SK-N-SH (cell line): ENCODE results near the gene MRPL43. TPM values are rescaled to one million over a fixed set of nuclear protein-coding genes. Genes with fewer than 3 reads are reported as not detected.
A peak's percentile ranks its signal among the peaks of the same experiment; 100 is the strongest.

Experiments used
- CTCF ChIA-PET: fragments of 300-600, 350-600 bp; formaldehyde crosslinking; extraction: SDS; loops from one replicate; lab custom pipeline; 2021; lab: Yijun Ruan, JAX
- POLR2A ChIA-PET: fragments of 350-600 bp; sonication (Branson Sonifier 250); formaldehyde crosslinking; extraction: SDS; loops from one replicate; lab custom pipeline; 2020; ENCODE audit warnings: antibody characterized with exemption, inconsistent platforms; lab: Yijun Ruan, JAX
- DNase-seq: peaks from one replicate; pipeline ENCODE4 v3.0.0; 2012
- H2AFZ ChIP-seq: fragments of 200-600 bp; sonication (generic); 2 replicates; pipeline ENCODE4 v1.8.1; 2016; ENCODE audit warnings: antibody characterized with exemption, mild to moderate bottlenecking, low read depth
- H3F3A ChIP-seq: fragments of 200-600 bp; sonication (generic); replicated peaks from 2 replicates; pipeline ENCODE3; 2016; ENCODE audit warnings: antibody characterized with exemption, mild to moderate bottlenecking; ENCODE audit not compliant: insufficient read depth
- H3K27ac ChIP-seq, 2 experiments: fragments of 200-500 bp in 1 of 2; fragments of 200-600 bp in 1 of 2; sonication (Bioruptor generic) in 1 of 2; sonication (generic), shearing (Covaris generic) in 1 of 2; 2 replicates each; pipeline versions ENCODE4 v1.5.1 to v1.6.1; 2014 to 2016; ENCODE audit warnings: low read depth in 2 of 2, inconsistent platforms in 1 of 2, low read length in 1 of 2, mild to moderate bottlenecking in 1 of 2, mixed read lengths in 1 of 2
- H3K27me3 ChIP-seq: fragments of 200-600 bp; sonication (generic), shearing (Covaris generic); 2 replicates; pipeline ENCODE4 v1.6.1; 2016; ENCODE audit warnings: mixed run types; ENCODE audit not compliant: insufficient read depth
- H3K36me3 ChIP-seq, 2 experiments: fragments of 200-500 bp in 1 of 2; fragments of 200-600 bp in 1 of 2; sonication (Bioruptor generic) in 1 of 2; sonication (generic) in 1 of 2; replicated peaks in 1 of 2; 2 replicates each; pipeline versions ENCODE3 to v1.5.1; 2014 to 2016; ENCODE audit warnings: low read length in 1 of 2, mild to moderate bottlenecking in 1 of 2; ENCODE audit not compliant: insufficient read depth in 2 of 2, control insufficient read depth in 1 of 2
- H3K4me1 ChIP-seq, 2 experiments: fragments of 200-500 bp in 1 of 2; fragments of 200-600 bp in 1 of 2; sonication (Bioruptor generic) in 1 of 2; sonication (generic), shearing (Covaris generic) in 1 of 2; 2 replicates each; pipeline versions ENCODE4 v1.5.1 to v1.6.1; 2014 to 2016; ENCODE audit warnings: low read depth in 1 of 2, low read length in 1 of 2, mixed run types in 1 of 2; ENCODE audit not compliant: insufficient read depth in 2 of 2, control insufficient read depth in 1 of 2
- H3K4me2 ChIP-seq: fragments of 200-600 bp; sonication (generic), shearing (Covaris generic); 2 replicates; pipeline ENCODE4 v1.6.1; 2017; ENCODE audit warnings: mixed run types
- H3K4me3 ChIP-seq, 2 experiments: fragments of 200-500 bp in 1 of 2; fragments of 200-600 bp in 1 of 2; sonication (Bioruptor generic) in 1 of 2; sonication (generic), shearing (Covaris generic) in 1 of 2; 2 replicates each; pipeline versions ENCODE4 v1.5.1 to v1.8.1; 2014 to 2016; ENCODE audit warnings: low read depth in 2 of 2, inconsistent platforms in 1 of 2, low read length in 1 of 2, mild to moderate bottlenecking in 1 of 2, mixed read lengths in 1 of 2, moderate library complexity in 1 of 2
- H3K79me2 ChIP-seq: fragments of 200-600 bp; sonication (generic); 2 replicates; pipeline ENCODE4 v1.8.1; 2017; ENCODE audit warnings: mild to moderate bottlenecking; ENCODE audit not compliant: insufficient read depth
- H3K9ac ChIP-seq: fragments of 200-600 bp; sonication (generic); 2 replicates; pipeline ENCODE4 v1.6.1; 2017; ENCODE audit warnings: mixed run types
- H3K9me2 ChIP-seq: fragments of 200-600 bp; sonication (generic); 2 replicates; pipeline ENCODE4 v1.6.1; 2017; ENCODE audit warnings: mixed run types
- H3K9me3 ChIP-seq: fragments of 200-600 bp; sonication (generic); 2 replicates; pipeline ENCODE4 v1.6.1; 2017; ENCODE audit warnings: mixed run types, mild to moderate bottlenecking, moderate library complexity
- H4K20me1 ChIP-seq: fragments of 200-600 bp; sonication (generic); 2 replicates; pipeline ENCODE4 v1.6.1; 2017; ENCODE audit warnings: mild to moderate bottlenecking, mixed run types; ENCODE audit not compliant: insufficient read depth
- ELF1 ChIP-seq: IDR thresholded peaks from 2 replicates; pipeline ENCODE4 v1.4.0; 2012
- EP300 ChIP-seq, 2 experiments: IDR thresholded peaks; 2 replicates each; pipeline versions ENCODE4 v1.4.0 to v1.6.1; 2012; ENCODE audit warnings: borderline replicate concordance in 1 of 2, low read depth in 1 of 2, low read length in 1 of 2
- IRF3 ChIP-seq: fragments of 150-350 bp; IDR thresholded peaks from 2 replicates; pipeline ENCODE4 v1.6.1; 2016; ENCODE audit warnings: mild to moderate bottlenecking, low read depth, low read length
- NFIC ChIP-seq: IDR thresholded peaks from 2 replicates; pipeline ENCODE4 v1.4.0; 2012; ENCODE audit warnings: borderline replicate concordance
- POLR2AphosphoS5 ChIP-seq: IDR thresholded peaks from 2 replicates; pipeline ENCODE4 v1.6.1; 2012; ENCODE audit warnings: low read depth, low read length
- RCOR1 ChIP-seq: fragments of 150-350 bp; IDR thresholded peaks from 2 replicates; pipeline ENCODE4 v1.6.1; 2017; ENCODE audit warnings: antibody characterized with exemption, low read length
- TCF12 ChIP-seq: IDR thresholded peaks from 2 replicates; pipeline ENCODE4 v1.4.0; 2012
- USF1 ChIP-seq: IDR thresholded peaks from 2 replicates; pipeline ENCODE4 v1.4.0; 2012; ENCODE audit warnings: low read depth, borderline replicate concordance
- YY1 ChIP-seq: IDR thresholded peaks from 2 replicates; pipeline ENCODE4 v1.4.0; 2012; ENCODE audit warnings: low read depth, mild to moderate bottlenecking
- WGBS: methylation state at CpG from one replicate; pipeline ENCODE4 v1.1.6; 2017; ENCODE audit warnings: low lambda C conversion rate; 5-methylcytosine and 5-hydroxymethylcytosine counted together
- polyA plus RNA-seq, 3 experiments: library from polyadenylated mRNA; depleted of rRNA; stranded (reverse); fragments of >200 nt; gene quantifications; 2 replicates each; pipeline ENCODE4 v1.2.3, GENCODE V29; 2012
- TF ChIP-seq, protein P1 (sequence below): fragments of 200-600 bp; sonication (generic); IDR thresholded peaks from 2 replicates; pipeline ENCODE4 v1.6.1; 2017; ENCODE audit warnings: antibody characterized with exemption, mild to moderate bottlenecking, moderate library complexity
- TF ChIP-seq, protein P2 (sequence below): IDR thresholded peaks from 2 replicates; pipeline ENCODE4 v1.6.1; 2012; ENCODE audit warnings: mild to moderate bottlenecking, low read depth, low read length, moderate library complexity
- TF ChIP-seq, protein P3 (sequence below): IDR thresholded peaks from 2 replicates; pipeline ENCODE4 v1.4.0; 2012; ENCODE audit warnings: low read depth

MRPL43 gene
- polyA plus RNA-seq, 1 of the 3 experiments (the other 2 are of a cell fraction) = 208 TPM

DNA sequence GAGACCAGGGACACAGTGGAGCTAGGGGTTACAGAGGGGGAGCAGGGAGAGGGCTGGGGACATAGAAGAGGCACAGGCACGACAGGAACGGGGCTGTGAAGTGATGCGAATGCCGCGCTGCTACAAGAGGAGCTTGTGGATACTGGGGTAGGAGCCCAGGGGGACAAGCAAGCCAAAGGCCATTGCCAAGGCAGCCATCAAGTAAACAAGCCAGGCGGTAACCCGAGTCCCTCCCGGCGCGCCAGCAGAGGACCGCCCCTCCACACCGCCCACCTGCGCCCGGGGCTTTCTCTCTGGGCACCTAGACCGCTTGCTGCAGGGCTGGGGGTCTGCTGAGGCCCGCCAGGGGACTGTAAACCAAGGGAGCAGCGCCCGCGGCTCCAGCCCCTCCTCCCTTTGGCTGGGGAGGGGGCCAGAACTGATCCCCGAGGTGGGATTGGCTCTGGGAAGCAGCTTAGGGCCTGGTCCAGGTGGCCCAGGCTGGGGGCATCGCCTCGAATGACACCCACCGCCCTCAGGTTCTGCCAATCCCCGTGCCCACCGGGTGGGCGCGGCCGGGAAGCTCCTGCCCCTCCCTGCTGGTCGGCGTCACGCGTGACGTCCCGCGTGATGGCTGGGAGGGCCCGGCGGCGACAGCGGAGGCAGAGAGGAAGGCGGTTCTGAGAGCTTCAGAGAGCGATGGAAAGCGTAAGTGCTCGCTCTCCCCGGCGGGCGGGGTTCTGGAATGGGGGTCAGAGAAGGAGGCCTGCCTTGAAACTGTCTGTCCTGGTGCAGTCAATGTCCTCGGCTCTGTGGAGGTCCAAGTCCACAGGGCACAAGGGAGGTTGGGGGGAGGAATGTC, 44.7 kb upstream of the MRPL43 start:
- no peak for TF ChIP-seq EP300 (IDR thresholded peaks at IDR 0.05; ENCODE audit: borderline replicate concordance in 1 of 2, low read depth in 1 of 2, low read length in 1 of 2)
- TF ChIP-seq TCF12 = no peak
- 0 out of 2 replicates have a peak, but pooled peaks have one; percentile 50 for TF ChIP-seq POLR2AphosphoS5
- TF ChIP-seq, protein P1, sequence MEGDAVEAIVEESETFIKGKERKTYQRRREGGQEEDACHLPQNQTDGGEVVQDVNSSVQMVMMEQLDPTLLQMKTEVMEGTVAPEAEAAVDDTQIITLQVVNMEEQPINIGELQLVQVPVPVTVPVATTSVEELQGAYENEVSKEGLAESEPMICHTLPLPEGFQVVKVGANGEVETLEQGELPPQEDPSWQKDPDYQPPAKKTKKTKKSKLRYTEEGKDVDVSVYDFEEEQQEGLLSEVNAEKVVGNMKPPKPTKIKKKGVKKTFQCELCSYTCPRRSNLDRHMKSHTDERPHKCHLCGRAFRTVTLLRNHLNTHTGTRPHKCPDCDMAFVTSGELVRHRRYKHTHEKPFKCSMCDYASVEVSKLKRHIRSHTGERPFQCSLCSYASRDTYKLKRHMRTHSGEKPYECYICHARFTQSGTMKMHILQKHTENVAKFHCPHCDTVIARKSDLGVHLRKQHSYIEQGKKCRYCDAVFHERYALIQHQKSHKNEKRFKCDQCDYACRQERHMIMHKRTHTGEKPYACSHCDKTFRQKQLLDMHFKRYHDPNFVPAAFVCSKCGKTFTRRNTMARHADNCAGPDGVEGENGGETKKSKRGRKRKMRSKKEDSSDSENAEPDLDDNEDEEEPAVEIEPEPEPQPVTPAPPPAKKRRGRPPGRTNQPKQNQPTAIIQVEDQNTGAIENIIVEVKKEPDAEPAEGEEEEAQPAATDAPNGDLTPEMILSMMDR = no peak; the same call in 1 of the 2 replicates
- TF ChIP-seq, protein P2, sequence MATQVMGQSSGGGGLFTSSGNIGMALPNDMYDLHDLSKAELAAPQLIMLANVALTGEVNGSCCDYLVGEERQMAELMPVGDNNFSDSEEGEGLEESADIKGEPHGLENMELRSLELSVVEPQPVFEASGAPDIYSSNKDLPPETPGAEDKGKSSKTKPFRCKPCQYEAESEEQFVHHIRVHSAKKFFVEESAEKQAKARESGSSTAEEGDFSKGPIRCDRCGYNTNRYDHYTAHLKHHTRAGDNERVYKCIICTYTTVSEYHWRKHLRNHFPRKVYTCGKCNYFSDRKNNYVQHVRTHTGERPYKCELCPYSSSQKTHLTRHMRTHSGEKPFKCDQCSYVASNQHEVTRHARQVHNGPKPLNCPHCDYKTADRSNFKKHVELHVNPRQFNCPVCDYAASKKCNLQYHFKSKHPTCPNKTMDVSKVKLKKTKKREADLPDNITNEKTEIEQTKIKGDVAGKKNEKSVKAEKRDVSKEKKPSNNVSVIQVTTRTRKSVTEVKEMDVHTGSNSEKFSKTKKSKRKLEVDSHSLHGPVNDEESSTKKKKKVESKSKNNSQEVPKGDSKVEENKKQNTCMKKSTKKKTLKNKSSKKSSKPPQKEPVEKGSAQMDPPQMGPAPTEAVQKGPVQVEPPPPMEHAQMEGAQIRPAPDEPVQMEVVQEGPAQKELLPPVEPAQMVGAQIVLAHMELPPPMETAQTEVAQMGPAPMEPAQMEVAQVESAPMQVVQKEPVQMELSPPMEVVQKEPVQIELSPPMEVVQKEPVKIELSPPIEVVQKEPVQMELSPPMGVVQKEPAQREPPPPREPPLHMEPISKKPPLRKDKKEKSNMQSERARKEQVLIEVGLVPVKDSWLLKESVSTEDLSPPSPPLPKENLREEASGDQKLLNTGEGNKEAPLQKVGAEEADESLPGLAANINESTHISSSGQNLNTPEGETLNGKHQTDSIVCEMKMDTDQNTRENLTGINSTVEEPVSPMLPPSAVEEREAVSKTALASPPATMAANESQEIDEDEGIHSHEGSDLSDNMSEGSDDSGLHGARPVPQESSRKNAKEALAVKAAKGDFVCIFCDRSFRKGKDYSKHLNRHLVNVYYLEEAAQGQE = no peak
- TF ChIP-seq USF1 = no peak
- no peak for TF ChIP-seq IRF3
- no peak for TF ChIP-seq RCOR1
- TF ChIP-seq ELF1 = no peak
- TF ChIP-seq, protein P3, sequence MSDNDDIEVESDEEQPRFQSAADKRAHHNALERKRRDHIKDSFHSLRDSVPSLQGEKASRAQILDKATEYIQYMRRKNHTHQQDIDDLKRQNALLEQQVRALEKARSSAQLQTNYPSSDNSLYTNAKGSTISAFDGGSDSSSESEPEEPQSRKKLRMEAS = no peak
- TF ChIP-seq NFIC = no peak
- 0 out of 2 replicates have a peak, but pooled peaks have one; percentile 2 for TF ChIP-seq YY1
- H3K9ac ChIP-seq = peak overlapping the region; percentile 96
- H3F3A ChIP-seq = peaks cover 20% of the 10 kb centered on the region
- ChIA-PET CTCF (interaction anchor here (0.8 to 15.0 kb wide), 14 partner anchors 9 to 143 kb away, joined by 3 to 198 read pairs (median 8); partner anchors contain the start of genes KAZALD1 and LZTS2), POLR2A (interaction anchor here (0.7 to 2.7 kb wide), 5 partner anchors 9 to 45 kb away, joined by 3 to 16 read pairs (median 4); partner anchors contain the start of genes LZTS2 and MRPL43)
- H3K27ac ChIP-seq = peak overlapping the region; percentile 98 to 99
- H3K27me3 ChIP-seq = no peaks in the 10 kb centered on the region
- DNase-seq = peak; percentile 80
- peaks cover 39% of the 10 kb centered on the region for H4K20me1 ChIP-seq
- no peaks in the 10 kb centered on the region for H3K9me3 ChIP-seq
- H3K4me1 ChIP-seq = peaks cover 7 to 40% of the 10 kb centered on the region in 2 experiments; a peak in 2 of 4 replicates
- H3K4me3 ChIP-seq = peak overlapping the region; percentile 84 to 98
- H3K9me2 ChIP-seq = no peaks in the 10 kb centered on the region
- WGBS = 2% methylated on average over 22 of the region's 47 CpGs
- peaks cover 46% of the 10 kb centered on the region for H3K79me2 ChIP-seq
- peaks cover 22 to 25% of the 10 kb centered on the region in 2 experiments for H3K36me3 ChIP-seq
- peak overlapping the region; percentile 94 for H3K4me2 ChIP-seq
- H2AFZ ChIP-seq = peak overlapping the region; percentile 81; the same call in 1 of the 2 replicates
